K562 (cell line): ENCODE data around the gene GATAD2B. TPM values are rescaled to one million over a fixed set of nuclear protein-coding genes. Genes with fewer than 3 reads are reported as not detected.

Source experiments
- ETV1 ChIP-seq: fragments of 450-650 bp; conservative IDR thresholded peaks from 2 replicates; pipeline ENCODE4 v1.6.1; 2016; ENCODE audit warnings: missing genetic modification characterization, control low read depth, low read depth, missing compliant biosample characterization
- FOXK2 ChIP-seq, 2 experiments: fragments of 450-650 bp; IDR thresholded peaks in 1 of 2; conservative IDR thresholded peaks in 1 of 2; 2 replicates each; pipeline ENCODE4 v1.6.1; 2016; ENCODE audit warnings: low read depth in 2 of 2, mild to moderate bottlenecking in 1 of 2
- HLTF ChIP-seq: fragments of 450-650 bp; IDR thresholded peaks from 2 replicates; pipeline ENCODE4 v1.6.1; 2016
- HMG20A ChIP-seq: fragments of 450-650 bp; formaldehyde crosslinking; conservative IDR thresholded peaks from 2 replicates; pipeline ENCODE4 v1.4.0; 2020; ENCODE audit warnings: mild to moderate bottlenecking, mixed read lengths
- IRF1 ChIP-seq: sonication (generic); formaldehyde crosslinking; IDR thresholded peaks from 2 replicates; pipeline ENCODE4 v1.8.0; 2022; ENCODE audit warnings: missing genetic modification reagents, mild to moderate bottlenecking, borderline replicate concordance
- JUND ChIP-seq, 2 experiments: IDR thresholded peaks; 2 replicates in 1 of 2; 3 replicates in 1 of 2; pipeline ENCODE4 v1.6.1; 2011; ENCODE audit warnings: borderline replicate concordance in 2 of 2, low read depth in 2 of 2, low read length in 2 of 2, improper control_type of control experiment in 1 of 2, missing biosample characterization in 1 of 2, missing genetic modification characterization in 1 of 2, missing genetic modification reagents in 1 of 2
- KDM5B ChIP-seq: fragments of 200-600 bp; sonication (generic); IDR thresholded peaks from 2 replicates; pipeline ENCODE4 v1.6.1; 2012; ENCODE audit warnings: low read depth, mild to moderate bottlenecking, moderate library complexity, low read length, control low read depth, inconsistent platforms; ENCODE audit not compliant: insufficient replicate concordance
- MEF2A ChIP-seq: IDR thresholded peaks from 2 replicates; pipeline ENCODE4 v1.6.1; 2011; ENCODE audit warnings: low read depth, mild to moderate bottlenecking, low read length, moderate library complexity; ENCODE audit not compliant: control insufficient read depth
- MEF2D ChIP-seq: conservative IDR thresholded peaks from 2 replicates; pipeline ENCODE4 v1.6.1; 2016; ENCODE audit warnings: low read depth, missing genetic modification characterization, missing compliant biosample characterization
- MYC ChIP-seq, 2 experiments: fragments of 250-450 bp in 1 of 2; sonication (Bioruptor Pico) in 1 of 2; IDR thresholded peaks; 2 replicates each; pipeline versions ENCODE4 v1.5.1 to v1.6.1; 2012 to 2021; ENCODE audit warnings: low read depth in 2 of 2, borderline replicate concordance in 1 of 2, improper control_type of control experiment in 1 of 2, low read length in 1 of 2, mild to moderate bottlenecking in 1 of 2, moderate library complexity in 1 of 2
- SFPQ ChIP-seq: fragments of 200-400 bp; formaldehyde crosslinking; IDR thresholded peaks from 2 replicates; pipeline ENCODE4 v1.6.1; 2017; ENCODE audit warnings: mild to moderate bottlenecking, low read depth, low read length, moderate library complexity
- SMARCA5 ChIP-seq: fragments of 450-650 bp; IDR thresholded peaks from 2 replicates; pipeline ENCODE4 v1.6.1; 2016
- SUPT5H ChIP-seq: fragments of 450-650 bp; IDR thresholded peaks from 2 replicates; pipeline ENCODE4 v1.6.1; 2016
- TCF3 ChIP-seq: sonication (generic); formaldehyde crosslinking; IDR thresholded peaks from 2 replicates; pipeline ENCODE4 v1.4.0; 2020; ENCODE audit warnings: mild to moderate bottlenecking, missing genetic modification reagents
- TEAD1 ChIP-seq, 2 experiments: fragments of 450-650 bp in 1 of 2; sonication (generic) in 1 of 2; formaldehyde crosslinking; IDR thresholded peaks; 2 replicates each; pipeline versions ENCODE4 v1.4.0 to v1.8.0; 2020 to 2022; ENCODE audit warnings: mild to moderate bottlenecking in 2 of 2, missing genetic modification reagents in 1 of 2
- THRAP3 ChIP-seq: fragments of 450-650 bp; IDR thresholded peaks from 2 replicates; pipeline ENCODE4 v1.6.1; 2016; ENCODE audit warnings: mild to moderate bottlenecking, inconsistent platforms, borderline replicate concordance
- TRIM25 ChIP-seq: fragments of 450-650 bp; IDR thresholded peaks from 2 replicates; pipeline ENCODE4 v1.7.0; 2016; ENCODE audit warnings: borderline replicate concordance
- ZBTB2 ChIP-seq: fragments of 450-650 bp; IDR thresholded peaks from 2 replicates; pipeline ENCODE4 v1.6.1; 2016; ENCODE audit warnings: antibody characterized with exemption
- ZFPM2 ChIP-seq: fragments of 250-450 bp; sonication (Bioruptor Pico); IDR thresholded peaks from 2 replicates; pipeline ENCODE4 v1.5.1; 2022; ENCODE audit warnings: mild to moderate bottlenecking
- ZFX ChIP-seq: sonication (generic); formaldehyde crosslinking; IDR thresholded peaks from 2 replicates; pipeline ENCODE4 v1.8.0; 2022; ENCODE audit warnings: mild to moderate bottlenecking, missing genetic modification reagents, moderate library complexity
- polyA plus RNA-seq, 8 experiments: library from polyadenylated mRNA; depleted of rRNA in 4 of 8; stranded (reverse) in 5 of 8; unstranded in 3 of 8; fragments of >200 nt; fragmentation: Nextera tagmentation in 2 of 8; fragmentation: Illumina TruSeq in 1 of 8; extraction: Ambion mirVana in 2 of 8; extraction: Trizol in 1 of 8; gene quantifications; 2 replicates each; pipeline versions ENCODE4 v1.2.1 to v1.2.3, GENCODE V29; 2011 to 2014; ENCODE audit warnings: inconsistent platforms in 1 of 8, missing spikeins in 1 of 8
- total RNA-seq, 7 experiments: library from RNA; depleted of rRNA in 6 of 7; stranded (reverse); fragments of >200 nt in 6 of 7; fragmentation: Illumina TruSeq in 2 of 7; extraction: Trizol in 2 of 7; gene quantifications; 2 replicates each; pipeline versions ENCODE4 v1.2.1 to v1.2.3, GENCODE V29; 2011 to 2021; ENCODE audit warnings: low replicate concordance in 1 of 7

The GATAD2B gene
- total and polyA plus RNA-seq, 9 of the 15 experiments (the other 6 are each of a cell fraction or from before 2014, with no cell fraction given): 1.5 to 40.2 (median 4.9) TPM

GRCh38 chr1:153945131-153945794 lies 22.5 kb upstream of the GATAD2B start (continued):
- TF ChIP-seq JUND (IDR thresholded peaks at IDR 0.05; ENCODE audit: borderline replicate concordance, low read depth, low read length) (0 out of 2 replicates have a peak, but pooled peaks have one; percentile 2), JUND (tag; IDR thresholded peaks at IDR 0.05; ENCODE audit: borderline replicate concordance, low read depth, low read length) (no peak; the same call in 2 of the 3 replicates), THRAP3 (0 out of 2 replicates have a peak, but pooled peaks have one; percentile 50), ZFPM2 (CRISPR knock-in tag) (no peak), MYC (IDR thresholded peaks at IDR 0.05; ENCODE audit: low read depth, low read length) (no peak), MYC (CRISPR knock-in tag; IDR thresholded peaks at IDR 0.05; ENCODE audit: borderline replicate concordance, low read depth) (peak; percentile 58; the same call in 1 of the 2 replicates), SUPT5H (peak; percentile 57; the same call in 1 of the 2 replicates), HLTF (peak; percentile 75; the same call in 1 of the 2 replicates), MEF2D (0 out of 2 replicates have a peak, but pooled peaks have one; percentile 47), ZBTB2 (0 out of 2 replicates have a peak, but pooled peaks have one; percentile 28), MEF2A (peak; percentile 68; the same call in 1 of the 2 replicates), TEAD1 (CRISPR knock-in tag; IDR thresholded peaks at IDR 0.05) (peak in 1 of 2 experiments; percentile 50; a peak in 1 of 4 replicates), HMG20A (no peak), SMARCA5 (0 out of 2 replicates have a peak, but pooled peaks have one; percentile 40), SFPQ (no peak), TRIM25 (peak; percentile 93), KDM5B (peak; percentile 1), ETV1 (peak; percentile 67), TCF3 (CRISPR knock-in tag) (no peak), FOXK2 (conservative IDR thresholded peaks at IDR 0.05 in 1 of 2, IDR thresholded peaks at IDR 0.05 in 1 of 2; ENCODE audit: low read depth in 2 of 2) (0 out of 4 replicates have a peak, but pooled peaks of 1 of the 2 experiments have one; percentile 22), ZFX (CRISPR knock-in tag) (no peak), IRF1 (0 out of 2 replicates have a peak, but pooled peaks have one; percentile 47)
